Neural progenitor cell (in vitro differentiated cells): ENCODE data around the gene RNF14. TPM values are rescaled to one million over a fixed set of nuclear protein-coding genes. Genes with fewer than 3 reads are reported as not detected.
A peak's percentile ranks its signal among the peaks of the same experiment; 100 is the strongest.

ENCODE experiments used
- DNase-seq: peaks from one replicate; pipeline ENCODE4 v3.0.0-alpha.2; 2016; ENCODE audit warnings: low spot score
- H2AFZ ChIP-seq: fragments of 200-600 bp; sonication (generic); replicated peaks from 2 replicates; pipeline ENCODE4 v1.6.1; 2016; ENCODE audit warnings: antibody characterized with exemption
- H3F3A ChIP-seq: fragments of 200-600 bp; sonication (generic); 2 replicates; pipeline ENCODE4 v1.6.1; 2016; ENCODE audit warnings: antibody characterized with exemption, low read depth
- H3K27ac ChIP-seq: fragments of 200-600 bp; sonication (generic); 2 replicates; pipeline ENCODE4 v1.5.1; 2016; ENCODE audit warnings: mild to moderate bottlenecking
- H3K27me3 ChIP-seq: fragments of 200-600 bp; sonication (generic); 2 replicates; pipeline ENCODE4 v1.6.1; 2016; ENCODE audit warnings: mild to moderate bottlenecking, moderate library complexity
- H3K36me3 ChIP-seq: fragments of 200-600 bp; sonication (generic); 2 replicates; pipeline ENCODE4 v1.5.1; 2016
- H3K4me1 ChIP-seq: fragments of 200-600 bp; sonication (generic); 2 replicates; pipeline ENCODE4 v1.6.1; 2016; ENCODE audit warnings: mixed run types
- H3K4me2 ChIP-seq: fragments of 200-600 bp; sonication (generic); 2 replicates; pipeline ENCODE4 v1.6.1; 2016
- H3K4me3 ChIP-seq: fragments of 200-600 bp; sonication (generic); 2 replicates; pipeline ENCODE4 v1.5.1; 2016
- H3K79me2 ChIP-seq: fragments of 200-600 bp; sonication (generic); 2 replicates; pipeline ENCODE4 v1.6.1; 2016; ENCODE audit warnings: low read depth
- H3K9ac ChIP-seq: fragments of 200-600 bp; sonication (generic); 2 replicates; pipeline ENCODE4 v1.6.1; 2016
- H3K9me3 ChIP-seq: fragments of 200-600 bp; sonication (generic); 2 replicates; pipeline ENCODE4 v1.5.1; 2016; ENCODE audit warnings: low read depth
- H4K20me1 ChIP-seq: fragments of 200-600 bp; sonication (generic); 2 replicates; pipeline ENCODE4 v1.6.1; 2016; ENCODE audit warnings: low read depth
- H3K27ac Mint-ChIP-seq: 3 replicates; pipeline ENCODE4 v1.8.0; 2021; ENCODE audit warnings: mixed read lengths
- H3K27me3 Mint-ChIP-seq: 2 replicates; pipeline ENCODE4 v1.8.0; 2022; ENCODE audit warnings: low read depth, mild to moderate bottlenecking, inconsistent platforms, moderate library complexity, mixed read lengths; ENCODE audit not compliant: insufficient read depth
- H3K36me3 Mint-ChIP-seq: 3 replicates; pipeline ENCODE4 v1.8.0; 2021; ENCODE audit warnings: mixed read lengths
- H3K4me1 Mint-ChIP-seq: 3 replicates; pipeline ENCODE4 v1.8.0; 2021; ENCODE audit warnings: mixed read lengths
- H3K4me3 Mint-ChIP-seq: 3 replicates; pipeline ENCODE4 v1.8.0; 2021; ENCODE audit warnings: mild to moderate bottlenecking, moderate library complexity, mixed read lengths
- H3K9me3 Mint-ChIP-seq: 3 replicates; pipeline ENCODE4 v1.8.0; 2020; ENCODE audit warnings: mixed read lengths
- EZH2 ChIP-seq: fragments of 200-600 bp; sonication (generic); IDR thresholded peaks from 2 replicates; pipeline ENCODE4 v1.6.1; 2017; ENCODE audit warnings: antibody characterized with exemption, mild to moderate bottlenecking, moderate library complexity
- EZH2phosphoT487 ChIP-seq: fragments of 200-600 bp; sonication (generic); IDR thresholded peaks from 2 replicates; pipeline ENCODE4 v1.6.1; 2017; ENCODE audit warnings: antibody characterized with exemption
- total RNA-seq: library from RNA; depleted of rRNA; stranded (reverse); fragments of >200 nt; gene quantifications from 2 replicates; pipeline ENCODE4 v1.2.3, GENCODE V29; 2015; ENCODE audit warnings: low replicate concordance
- TF ChIP-seq, protein P1 (sequence below): fragments of 200-600 bp; sonication (generic); IDR thresholded peaks from 2 replicates; pipeline ENCODE4 v1.5.1; 2017; ENCODE audit warnings: antibody characterized with exemption, mild to moderate bottlenecking

RNF14 gene
- total RNA-seq, 1 donor from 2014 or later, result 41.2 TPM

- H3K27me3 ChIP-seq, result no peaks in the 10 kb centered on the region
- no peak for TF ChIP-seq EZH2
- TF ChIP-seq, protein P1, sequence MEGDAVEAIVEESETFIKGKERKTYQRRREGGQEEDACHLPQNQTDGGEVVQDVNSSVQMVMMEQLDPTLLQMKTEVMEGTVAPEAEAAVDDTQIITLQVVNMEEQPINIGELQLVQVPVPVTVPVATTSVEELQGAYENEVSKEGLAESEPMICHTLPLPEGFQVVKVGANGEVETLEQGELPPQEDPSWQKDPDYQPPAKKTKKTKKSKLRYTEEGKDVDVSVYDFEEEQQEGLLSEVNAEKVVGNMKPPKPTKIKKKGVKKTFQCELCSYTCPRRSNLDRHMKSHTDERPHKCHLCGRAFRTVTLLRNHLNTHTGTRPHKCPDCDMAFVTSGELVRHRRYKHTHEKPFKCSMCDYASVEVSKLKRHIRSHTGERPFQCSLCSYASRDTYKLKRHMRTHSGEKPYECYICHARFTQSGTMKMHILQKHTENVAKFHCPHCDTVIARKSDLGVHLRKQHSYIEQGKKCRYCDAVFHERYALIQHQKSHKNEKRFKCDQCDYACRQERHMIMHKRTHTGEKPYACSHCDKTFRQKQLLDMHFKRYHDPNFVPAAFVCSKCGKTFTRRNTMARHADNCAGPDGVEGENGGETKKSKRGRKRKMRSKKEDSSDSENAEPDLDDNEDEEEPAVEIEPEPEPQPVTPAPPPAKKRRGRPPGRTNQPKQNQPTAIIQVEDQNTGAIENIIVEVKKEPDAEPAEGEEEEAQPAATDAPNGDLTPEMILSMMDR, result peak; percentile 59
- peak; percentile 48 for DNase-seq
- Mint-ChIP-seq H3K4me3 (peak overlapping the region; percentile 82), H3K27me3 (no peaks in the 10 kb centered on the region), H3K36me3 (peaks cover 7% of the 10 kb centered on the region), H3K27ac (peak overlapping the region; percentile 38), H3K4me1 (peaks cover 16% of the 10 kb centered on the region), H3K9me3 (no peaks in the 10 kb centered on the region)
- peak overlapping the region; percentile 78 for H3K4me2 ChIP-seq
- H2AFZ ChIP-seq, result peak overlapping the region; percentile 83
- H3K9me3 ChIP-seq, result no peaks in the 10 kb centered on the region
- no peaks in the 10 kb centered on the region for H3K36me3 ChIP-seq
- H3K4me1 ChIP-seq, result peaks cover 5% of the 10 kb centered on the region
- no peak overlapping the region for H3K27ac ChIP-seq
- H3K4me3 ChIP-seq, result peak overlapping the region; percentile 59
- H3K79me2 ChIP-seq, result no peaks in the 10 kb centered on the region
- H4K20me1 ChIP-seq, result no peaks in the 10 kb centered on the region
- H3K9ac ChIP-seq, result peak overlapping the region; percentile 24
- H3F3A ChIP-seq, result peaks cover 8% of the 10 kb centered on the region
These were observed 43.4 kb downstream of the RNF14 start for GRCh38 chr5:142012186-142012785.

DNA sequence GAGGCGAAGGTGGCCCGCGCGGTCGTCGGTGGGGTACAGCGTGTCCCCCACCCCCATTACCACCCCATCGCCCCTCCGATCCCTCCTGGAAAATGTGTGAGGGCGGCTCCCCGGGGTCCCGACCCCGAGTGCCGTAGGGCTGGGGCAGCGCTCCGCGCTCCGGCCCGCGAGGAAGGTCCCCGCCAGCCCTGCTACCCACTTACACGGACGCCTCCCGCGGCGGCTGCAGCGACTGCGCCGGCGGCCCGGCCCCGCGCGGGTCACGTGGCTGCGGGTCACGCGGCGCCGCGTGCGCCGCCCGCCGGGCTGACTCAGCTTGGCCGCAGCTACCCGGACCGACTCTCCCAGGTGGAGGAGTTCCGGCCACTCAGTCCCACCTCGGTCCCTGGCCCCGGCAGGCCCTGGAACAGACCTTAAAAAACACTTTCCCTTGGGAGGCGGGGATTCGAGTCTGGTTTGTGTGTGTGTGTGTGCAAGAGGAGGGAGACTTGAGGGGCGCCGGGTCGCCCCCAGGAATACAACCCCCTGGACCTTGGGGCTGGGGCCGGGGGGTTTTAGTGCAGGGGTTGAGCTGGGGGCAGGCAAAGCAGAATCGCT is 44.0 kb downstream of the RNF14 start, which contains the start of gene GNPDA1:
GNPDA1 (minus strand) TSS at position 236 of the 597 bp plus-strand sequence. CDS start 992 bp downstream, outside the sequence.
- H3K27ac Mint-ChIP-seq, result peak within 1 kb of the TSS; percentile 95
- peak within 1 kb of the TSS; percentile 78 for H3K4me2 ChIP-seq
- no peaks in the 10 kb centered on the region for H3K27me3 ChIP-seq
- H3K27ac ChIP-seq, result no peak within 1 kb of the TSS
- H4K20me1 ChIP-seq, result no peaks in the 10 kb centered on the region
- peak; percentile 76 for DNase-seq
- peak within 1 kb of the TSS; percentile 87 for H3K4me3 Mint-ChIP-seq
- H3K9me3 ChIP-seq, result no peaks in the 10 kb centered on the region
- peaks cover 5% of the 10 kb centered on the region for H3K4me1 ChIP-seq
- no peaks in the 10 kb centered on the region for H3K79me2 ChIP-seq
- TF ChIP-seq, protein P1, result no peak
- TF ChIP-seq EZH2 (no peak), EZH2phosphoT487 (no peak)
- H3F3A ChIP-seq, result peaks cover 8% of the 10 kb centered on the region
- H3K4me3 ChIP-seq, result peak within 1 kb of the TSS; percentile 59
- H3K36me3 Mint-ChIP-seq, result peaks cover 5% of the 10 kb centered on the region
- no peaks in the 10 kb centered on the region for H3K36me3 ChIP-seq
- H2AFZ ChIP-seq, result peak within 1 kb of the TSS; percentile 83
- no peaks in the 10 kb centered on the region for H3K27me3 Mint-ChIP-seq
- H3K4me1 Mint-ChIP-seq, result peaks cover 16% of the 10 kb centered on the region
- no peaks in the 10 kb centered on the region for H3K9me3 Mint-ChIP-seq
- H3K9ac ChIP-seq, result peak within 1 kb of the TSS; percentile 24

GRCh38 chr5:142013734-142014521 is 45.0 kb downstream of the RNF14 start:
- H3K9me3 ChIP-seq, result no peaks in the 10 kb centered on the region
- H3K27ac Mint-ChIP-seq, result peak overlapping the region; percentile 95
- H3K9ac ChIP-seq, result no peak overlapping the region
- no peaks in the 10 kb centered on the region for H3K27me3 ChIP-seq
- TF ChIP-seq, protein P1, result no peak
- TF ChIP-seq EZH2phosphoT487, result no peak
- TF ChIP-seq EZH2, result no peak
- peaks cover 5% of the 10 kb centered on the region for H3K4me1 ChIP-seq
- H3K9me3 Mint-ChIP-seq, result no peaks in the 10 kb centered on the region
- H3K27me3 Mint-ChIP-seq, result no peaks in the 10 kb centered on the region
- H3F3A ChIP-seq, result peaks cover 8% of the 10 kb centered on the region
- H3K4me3 Mint-ChIP-seq, result peak overlapping the region; percentile 87
- no peak for DNase-seq
- H4K20me1 ChIP-seq, result no peaks in the 10 kb centered on the region
- no peak overlapping the region for H3K4me2 ChIP-seq
- peaks cover 16% of the 10 kb centered on the region for H3K4me1 Mint-ChIP-seq
- H3K27ac ChIP-seq, result no peak overlapping the region
- H3K36me3 ChIP-seq, result no peaks in the 10 kb centered on the region
- H3K79me2 ChIP-seq, result no peaks in the 10 kb centered on the region
- no peaks in the 10 kb centered on the region for H3K36me3 Mint-ChIP-seq
- H2AFZ ChIP-seq, result no peak overlapping the region
- H3K4me3 ChIP-seq, result no peak overlapping the region
